Glutamatergic neuron (in vitro differentiated cells): Measurements from ENCODE around the gene GJA1. TPM values are rescaled to one million over a fixed set of nuclear protein-coding genes. Genes with fewer than 3 reads are reported as not detected.

Experiments
- DNase-seq: peaks from one replicate; pipeline ENCODE4 v3.0.0; 2022
- H3K27ac Mint-ChIP-seq: one replicate; pipeline ENCODE4 v1.8.0; 2020; ENCODE audit warnings: mild to moderate bottlenecking, mixed read lengths, inconsistent platforms; ENCODE audit not compliant: unreplicated experiment
- H3K27me3 Mint-ChIP-seq: one replicate; pipeline ENCODE4 v1.8.0; 2020; ENCODE audit warnings: mild to moderate bottlenecking, moderate library complexity, mixed read lengths, inconsistent platforms; ENCODE audit not compliant: unreplicated experiment
- H3K36me3 Mint-ChIP-seq: one replicate; pipeline ENCODE4 v1.8.0; 2020; ENCODE audit warnings: mild to moderate bottlenecking, mixed read lengths, inconsistent platforms; ENCODE audit not compliant: unreplicated experiment
- H3K4me1 Mint-ChIP-seq: one replicate; pipeline ENCODE4 v1.8.0; 2020; ENCODE audit warnings: mild to moderate bottlenecking, low read depth, mixed read lengths, inconsistent platforms; ENCODE audit not compliant: unreplicated experiment
- H3K4me3 Mint-ChIP-seq: one replicate; pipeline ENCODE4 v1.8.0; 2020; ENCODE audit warnings: mild to moderate bottlenecking, mixed read lengths, inconsistent platforms; ENCODE audit not compliant: unreplicated experiment
- H3K9me3 Mint-ChIP-seq: one replicate; pipeline ENCODE4 v1.8.0; 2020; ENCODE audit warnings: mild to moderate bottlenecking, moderate library complexity, mixed read lengths, inconsistent platforms; ENCODE audit not compliant: unreplicated experiment
- total RNA-seq: library from RNA; stranded (reverse); fragmentation: NEBNext Ultra II Directional; extraction: Animal tissue kit (Norgen Biotek cat#: 25700); gene quantifications from one replicate; pipeline ENCODE4 v1.2.1, GENCODE V29; 2021; ENCODE audit not compliant: unreplicated experiment
- TF ChIP-seq, protein P1 (sequence below): fragments of 200-600 bp; sonication (generic); IDR thresholded peaks from one replicate; pipeline ENCODE4 v1.5.0; 2021; ENCODE audit not compliant: partially characterized antibody, unreplicated experiment

Gene GJA1
- total RNA-seq, 1 donor from 2014 or later: 19.4 TPM

DNA sequence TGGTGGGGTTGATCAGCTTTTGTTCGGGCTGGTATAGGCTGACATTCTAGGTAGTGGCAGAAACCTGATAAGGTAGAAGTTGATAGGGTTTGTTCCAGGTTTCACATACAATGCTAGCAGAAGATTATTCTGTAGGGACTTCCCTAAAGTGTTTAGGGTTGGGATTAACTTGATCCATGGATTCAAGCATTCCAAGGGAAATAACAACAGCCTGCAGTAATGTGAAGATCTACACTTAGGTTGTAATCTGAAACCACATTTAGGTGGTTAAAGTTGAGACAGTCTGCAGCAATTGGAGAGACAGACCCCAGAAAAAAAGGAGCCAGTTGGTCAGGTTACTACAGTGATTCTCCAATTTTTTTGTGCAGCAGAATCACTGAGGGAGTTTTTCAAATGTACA lies 56.1 kb downstream of the GJA1 start:
- no peaks in the 10 kb centered on the region for H3K36me3 Mint-ChIP-seq
- no peaks in the 10 kb centered on the region for H3K4me1 Mint-ChIP-seq
- H3K9me3 Mint-ChIP-seq: no peaks in the 10 kb centered on the region
- H3K27ac Mint-ChIP-seq: no peak overlapping the region
- TF ChIP-seq, protein P1, sequence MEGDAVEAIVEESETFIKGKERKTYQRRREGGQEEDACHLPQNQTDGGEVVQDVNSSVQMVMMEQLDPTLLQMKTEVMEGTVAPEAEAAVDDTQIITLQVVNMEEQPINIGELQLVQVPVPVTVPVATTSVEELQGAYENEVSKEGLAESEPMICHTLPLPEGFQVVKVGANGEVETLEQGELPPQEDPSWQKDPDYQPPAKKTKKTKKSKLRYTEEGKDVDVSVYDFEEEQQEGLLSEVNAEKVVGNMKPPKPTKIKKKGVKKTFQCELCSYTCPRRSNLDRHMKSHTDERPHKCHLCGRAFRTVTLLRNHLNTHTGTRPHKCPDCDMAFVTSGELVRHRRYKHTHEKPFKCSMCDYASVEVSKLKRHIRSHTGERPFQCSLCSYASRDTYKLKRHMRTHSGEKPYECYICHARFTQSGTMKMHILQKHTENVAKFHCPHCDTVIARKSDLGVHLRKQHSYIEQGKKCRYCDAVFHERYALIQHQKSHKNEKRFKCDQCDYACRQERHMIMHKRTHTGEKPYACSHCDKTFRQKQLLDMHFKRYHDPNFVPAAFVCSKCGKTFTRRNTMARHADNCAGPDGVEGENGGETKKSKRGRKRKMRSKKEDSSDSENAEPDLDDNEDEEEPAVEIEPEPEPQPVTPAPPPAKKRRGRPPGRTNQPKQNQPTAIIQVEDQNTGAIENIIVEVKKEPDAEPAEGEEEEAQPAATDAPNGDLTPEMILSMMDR: no peak
- no peaks in the 10 kb centered on the region for H3K27me3 Mint-ChIP-seq
- no peak overlapping the region for H3K4me3 Mint-ChIP-seq
- DNase-seq: no peak

DNA sequence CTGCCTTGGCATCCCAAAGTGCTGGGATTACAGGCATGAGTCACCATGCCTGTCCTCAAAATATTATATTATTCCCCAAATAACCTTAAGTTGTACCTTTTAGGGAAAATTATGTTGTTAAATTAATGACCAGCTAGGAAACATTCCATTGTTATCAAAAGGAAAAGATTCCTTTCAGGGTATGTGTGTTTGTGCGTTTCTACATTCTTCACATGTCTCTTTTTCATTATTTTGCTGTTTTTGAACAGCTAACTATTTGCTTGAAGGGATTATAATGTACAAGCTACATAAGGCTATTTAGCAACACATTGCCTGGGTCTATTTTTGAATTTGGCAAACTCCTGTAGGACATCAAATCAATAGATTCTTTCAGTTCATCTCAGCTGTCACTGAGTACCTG lies 57.1 kb downstream of the GJA1 start:
- no peak overlapping the region for H3K4me3 Mint-ChIP-seq
- H3K4me1 Mint-ChIP-seq: no peaks in the 10 kb centered on the region
- no peak for DNase-seq
- no peaks in the 10 kb centered on the region for H3K9me3 Mint-ChIP-seq
- TF ChIP-seq, protein P1: no peak
- H3K36me3 Mint-ChIP-seq: no peaks in the 10 kb centered on the region
- H3K27ac Mint-ChIP-seq: no peak overlapping the region
- H3K27me3 Mint-ChIP-seq: no peaks in the 10 kb centered on the region

DNA sequence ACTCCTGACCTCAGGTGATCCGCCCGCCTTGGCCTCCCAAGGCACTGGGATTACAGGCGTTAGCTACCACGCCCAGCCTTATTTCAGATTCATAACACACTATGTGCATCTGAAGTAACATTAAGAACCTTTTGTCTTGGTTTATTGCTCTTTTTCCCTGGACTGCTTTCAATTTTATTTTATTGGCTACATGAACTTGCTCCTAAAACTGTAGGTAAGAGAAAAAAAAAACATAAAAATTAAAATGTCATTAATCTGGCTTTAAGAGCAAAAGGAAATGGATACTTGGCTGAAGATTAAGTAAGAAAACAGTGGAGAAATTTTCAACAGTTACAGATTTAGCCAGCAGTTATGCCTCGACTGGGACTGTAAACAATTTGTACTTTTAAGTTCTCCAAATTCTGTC lies 62.5 kb downstream of the GJA1 start:
- no peak overlapping the region for H3K27ac Mint-ChIP-seq
- no peak overlapping the region for H3K4me3 Mint-ChIP-seq
- DNase-seq: no peak
- no peaks in the 10 kb centered on the region for H3K27me3 Mint-ChIP-seq
- H3K9me3 Mint-ChIP-seq: no peaks in the 10 kb centered on the region
- TF ChIP-seq, protein P1: no peak
- H3K36me3 Mint-ChIP-seq: no peaks in the 10 kb centered on the region
- H3K4me1 Mint-ChIP-seq: no peaks in the 10 kb centered on the region

DNA sequence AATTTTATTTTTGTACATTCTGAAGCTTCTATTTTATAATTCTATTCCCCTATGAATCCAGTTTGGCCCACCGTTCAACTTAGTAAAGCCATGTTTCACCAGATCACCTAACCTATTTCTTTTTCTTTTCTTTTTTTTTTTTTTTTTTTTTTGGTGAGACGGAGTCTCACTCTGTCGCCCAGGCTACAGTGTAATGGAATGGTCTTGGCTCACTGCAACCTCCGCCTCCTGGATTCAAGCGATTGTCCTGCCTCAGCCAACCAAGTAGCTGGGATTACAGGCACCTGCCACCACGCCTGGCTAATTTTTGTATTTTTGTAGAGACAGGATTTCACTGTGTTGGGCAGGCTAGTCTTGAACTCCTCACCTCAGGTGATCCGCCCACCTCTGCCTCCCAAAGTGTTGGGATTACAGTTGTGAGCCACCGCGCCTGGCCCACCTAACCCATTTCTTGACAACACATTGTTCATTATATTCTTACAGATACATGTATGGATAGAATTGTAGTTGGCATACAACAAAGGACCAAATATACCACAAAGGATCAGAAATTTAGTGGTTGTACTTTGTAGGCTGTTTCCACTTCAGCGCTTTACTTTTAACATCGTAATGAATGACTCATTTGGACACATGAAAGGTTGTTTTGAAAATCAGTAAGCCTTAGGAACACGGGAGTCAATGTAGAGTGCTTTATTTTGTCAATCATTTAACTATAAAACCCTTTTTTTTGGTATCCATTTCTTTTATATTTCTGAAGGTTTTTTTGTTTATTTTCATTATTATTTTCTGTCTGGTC lies 63.2 kb downstream of the GJA1 start:
- TF ChIP-seq, protein P1: no peak

More for the DNA sequence above, 63.2 kb downstream of the GJA1 start:
- Mint-ChIP-seq H3K27ac (no peak overlapping the region), H3K36me3 (no peaks in the 10 kb centered on the region), H3K27me3 (no peaks in the 10 kb centered on the region), H3K9me3 (no peaks in the 10 kb centered on the region), H3K4me1 (no peaks in the 10 kb centered on the region), H3K4me3 (no peak overlapping the region)
- no peak for DNase-seq

Other genes starting within 250 kb of the GJA1 start
- 24.2 TPM for gene TBC1D32, start 101.2 kb upstream of the GJA1 start, total RNA-seq